Measurements from ENCODE around the gene BIN2. TPM values are rescaled to one million over a fixed set of nuclear protein-coding genes. Genes with fewer than 3 reads are reported as not detected.

The BIN2 gene
- total RNA-seq (2021) (not detected in 2 replicates), Bru-seq, nascent RNA (not detected), BruChase-seq, experiment 1, labeled RNA remaining after a 2-hour chase (not detected), BruChase-seq, experiment 2, labeled RNA remaining after a 6-hour chase (not detected)
- long read RNA-seq = 0 reads

GRCh38 chr12:51323966-51324895 lies at the start of gene BIN2:
Gene BIN2, minus strand, starts transcription at chr12:51324174. Its CDS starts 72 bp downstream, at chr12:51324102.
- Histone ChIP-seq H3K27me3 (replicated peaks; ENCODE audit: insufficient read depth, low read depth, low read length, poor library complexity) (no peaks in the 10 kb centered on the region), H3K9me3 (ENCODE audit: low read depth, low read length, poor library complexity, severe bottlenecking) (no peaks in the 10 kb centered on the region), H3K4me3 (ENCODE audit: low read depth, low read length, poor library complexity, severe bottlenecking) (no peak within 1 kb of the TSS), H3K27ac (ENCODE audit: low read depth, low read length, poor library complexity, severe bottlenecking) (no peak within 1 kb of the TSS), H3K36me3 (ENCODE audit: insufficient read depth, low read length, poor library complexity, severe bottlenecking) (no peaks in the 10 kb centered on the region), H3K4me1 (ENCODE audit: insufficient read depth, low read length, poor library complexity, severe bottlenecking) (no peaks in the 10 kb centered on the region)
- TF ChIP-seq EZH2 (IDR thresholded peaks at IDR 0.05; ENCODE audit: borderline replicate concordance, low read depth, low read length, poor library complexity, severe bottlenecking) (no peak), CTCF (conservative IDR thresholded peaks at IDR 0.05; ENCODE audit: low read depth, low read length) (no peak)
- ChIA-PET POLR2A (ENCODE audit: low non-redundant PET) (no interaction called here), CTCF (no interaction called here)
- intact Hi-C loops (cut with micrococcal nuclease; ENCODE audit: unreplicated experiment) = no loop called here
- no TSS peak for BruUV-seq (replicated peaks)
- DNase-seq (ENCODE audit: low spot score) = no peak

GRCh38 chr12:51373187-51373586 lies 49.2 kb upstream of the BIN2 start:
- intact Hi-C loops (cut with micrococcal nuclease; ENCODE audit: unreplicated experiment) = no loop called here
- no peaks in the 10 kb centered on the region for H3K36me3 ChIP-seq (ENCODE audit: insufficient read depth, low read length, poor library complexity, severe bottlenecking)

GRCh38 chr12:51372021-51372420 lies 48.0 kb upstream of the BIN2 start:
- ChIA-PET CTCF (interaction anchor here (0.6 kb wide), 1 partner anchor 55 kb away, joined by 9 read pairs; no protein-coding TSS in a partner anchor), POLR2A (ENCODE audit: low non-redundant PET) (no interaction called here)
- Histone ChIP-seq H3K27ac (ENCODE audit: low read depth, low read length, poor library complexity, severe bottlenecking) (no peak overlapping the region), H3K4me1 (ENCODE audit: insufficient read depth, low read length, poor library complexity, severe bottlenecking) (peaks cover 2% of the 10 kb centered on the region), H3K27me3 (replicated peaks; ENCODE audit: insufficient read depth, low read depth, low read length, poor library complexity) (no peaks in the 10 kb centered on the region), H3K36me3 (ENCODE audit: insufficient read depth, low read length, poor library complexity, severe bottlenecking) (no peaks in the 10 kb centered on the region), H3K9me3 (ENCODE audit: low read depth, low read length, poor library complexity, severe bottlenecking) (no peaks in the 10 kb centered on the region), H3K4me3 (ENCODE audit: low read depth, low read length, poor library complexity, severe bottlenecking) (no peak overlapping the region)
- no peak for DNase-seq (ENCODE audit: low spot score)
- TF ChIP-seq EZH2 (IDR thresholded peaks at IDR 0.05; ENCODE audit: borderline replicate concordance, low read depth, low read length, poor library complexity, severe bottlenecking) (no peak), CTCF (conservative IDR thresholded peaks at IDR 0.05; ENCODE audit: low read depth, low read length) (no peak)
- intact Hi-C loops (cut with micrococcal nuclease; ENCODE audit: unreplicated experiment) = no loop called here
- no TSS peak for BruUV-seq (replicated peaks)

More at GRCh38 chr12:51373187-51373586, 49.2 kb upstream of the BIN2 start:
- Histone ChIP-seq H3K4me3 (ENCODE audit: low read depth, low read length, poor library complexity, severe bottlenecking) (no peak overlapping the region), H3K4me1 (ENCODE audit: insufficient read depth, low read length, poor library complexity, severe bottlenecking) (peaks cover 13% of the 10 kb centered on the region), H3K27me3 (replicated peaks; ENCODE audit: insufficient read depth, low read depth, low read length, poor library complexity) (no peaks in the 10 kb centered on the region), H3K27ac (ENCODE audit: low read depth, low read length, poor library complexity, severe bottlenecking) (no peak overlapping the region), H3K9me3 (ENCODE audit: low read depth, low read length, poor library complexity, severe bottlenecking) (no peaks in the 10 kb centered on the region)
- TF ChIP-seq EZH2 (IDR thresholded peaks at IDR 0.05; ENCODE audit: borderline replicate concordance, low read depth, low read length, poor library complexity, severe bottlenecking) = no peak
- TF ChIP-seq CTCF (conservative IDR thresholded peaks at IDR 0.05; ENCODE audit: low read depth, low read length) = no peak
- DNase-seq (ENCODE audit: low spot score) = no peak
- CTCF ChIA-PET = no interaction called here
- POLR2A ChIA-PET (ENCODE audit: low non-redundant PET) = no interaction called here
- no TSS peak for BruUV-seq (replicated peaks)
